H1 (cell line): ENCODE results near the gene CSKMT. TPM values are rescaled to one million over a fixed set of nuclear protein-coding genes. Genes with fewer than 3 reads are reported as not detected.

Source experiments
- CTCF ChIA-PET: fragments of 300-600 bp; sonication (Branson Sonifier 250); formaldehyde crosslinking; loops from one replicate; lab custom pipeline; 2021; ENCODE audit not compliant: partially characterized antibody; lab: Charles Lee
- POLR2A ChIA-PET: fragments of 300-600 bp; sonication (Branson Sonifier 250); formaldehyde crosslinking; loops from one replicate; lab custom pipeline; 2021; ENCODE audit warnings: inconsistent platforms; ENCODE audit not compliant: partially characterized antibody; lab: Charles Lee
- DNase-seq, 2 experiments: peaks; one replicate each; pipeline versions ENCODE4 v3.0.0 to v3.0.0-alpha.2; 2010 to 2022; ENCODE audit warnings: low spot score in 2 of 2, low read depth in 1 of 2, mixed read lengths in 1 of 2
- FAIRE-seq: peaks from 2 replicates; lab custom pipeline; 2011; peaks lifted over from hg19 to GRCh38; lab: Jason Lieb, UNC
- H2AFZ ChIP-seq: 2 replicates; pipeline ENCODE4 v1.8.1; 2012; ENCODE audit warnings: low read length, inconsistent platforms
- H2AK5ac ChIP-seq: 2 replicates; pipeline ENCODE4 v1.6.1; 2013; ENCODE audit warnings: low read depth, low read length
- H2BK120ac ChIP-seq: replicated peaks from 2 replicates; pipeline ENCODE3; 2013; ENCODE audit warnings: low read depth, low read length, inconsistent platforms
- H2BK12ac ChIP-seq: 2 replicates; pipeline ENCODE4 v1.6.1; 2013; ENCODE audit warnings: low read depth, low read length
- H2BK15ac ChIP-seq: 2 replicates; pipeline ENCODE4 v1.6.1; 2013; ENCODE audit warnings: low read length
- H2BK20ac ChIP-seq: 2 replicates; pipeline ENCODE4 v1.6.1; 2013; ENCODE audit warnings: low read length
- H2BK5ac ChIP-seq: 2 replicates; pipeline ENCODE4 v1.6.1; 2013; ENCODE audit warnings: low read depth, low read length
- H3K14ac ChIP-seq: 2 replicates; pipeline ENCODE4 v1.6.1; 2013; ENCODE audit warnings: inconsistent platforms; ENCODE audit not compliant: insufficient read length
- H3K18ac ChIP-seq: 2 replicates; pipeline ENCODE4 v1.6.1; 2013; ENCODE audit warnings: low read length; ENCODE audit errors: extremely low read depth
- H3K23ac ChIP-seq: 2 replicates; pipeline ENCODE4 v1.6.1; 2013; ENCODE audit warnings: inconsistent platforms; ENCODE audit not compliant: insufficient read length
- H3K23me2 ChIP-seq: 2 replicates; pipeline ENCODE4 v1.6.1; 2013; ENCODE audit warnings: low read depth, low read length
- H3K27ac ChIP-seq: 2 replicates; pipeline ENCODE4 v1.6.1; 2011; ENCODE audit warnings: low read depth, low read length, inconsistent platforms
- H3K27me3 ChIP-seq, 4 experiments: replicated peaks in 1 of 4; 1 replicate in 1 of 4; 2 replicates in 3 of 4; pipeline versions ENCODE4 v1.6.1 to v1.8.1; 2011 to 2013; ENCODE audit warnings: low read length in 3 of 4, mild to moderate bottlenecking in 3 of 4, inconsistent platforms in 2 of 4, mixed read lengths in 2 of 4, moderate library complexity in 1 of 4; ENCODE audit not compliant: control insufficient read depth in 3 of 4, insufficient read depth in 3 of 4; ENCODE audit errors: extremely low read depth in 1 of 4
- H3K36me3 ChIP-seq, 4 experiments: 2 replicates each; pipeline versions ENCODE4 v1.6.1 to v1.8.1; 2011 to 2013; ENCODE audit warnings: mild to moderate bottlenecking in 4 of 4, low read length in 3 of 4, moderate library complexity in 2 of 4, control low read depth in 1 of 4, inconsistent platforms in 1 of 4; ENCODE audit not compliant: insufficient read depth in 4 of 4, control insufficient read depth in 2 of 4
- H3K4ac ChIP-seq: replicated peaks from 2 replicates; pipeline ENCODE3; 2013; ENCODE audit warnings: low read length, low read depth, mixed read lengths, inconsistent platforms; ENCODE audit not compliant: insufficient read length
- H3K4me1 ChIP-seq, 4 experiments: replicated peaks in 1 of 4; 1 replicate in 1 of 4; 2 replicates in 3 of 4; pipeline versions ENCODE4 v1.6.1 to v1.8.1; 2011 to 2013; ENCODE audit warnings: low read length in 3 of 4, inconsistent platforms in 2 of 4, mixed read lengths in 1 of 4; ENCODE audit not compliant: insufficient read depth in 4 of 4, control insufficient read depth in 3 of 4
- H3K4me2 ChIP-seq, 2 experiments: 2 replicates each; pipeline versions ENCODE4 v1.6.1 to v1.8.1; 2011 to 2013; ENCODE audit warnings: low read depth in 2 of 2, low read length in 2 of 2, control low read depth in 1 of 2, inconsistent platforms in 1 of 2, mild to moderate bottlenecking in 1 of 2; ENCODE audit not compliant: insufficient read depth in 1 of 2
- H3K4me3 ChIP-seq, 4 experiments: fragments of 200-600, 300-600 bp in 1 of 4; sonication (generic), shearing (Covaris generic), sonication (Bioruptor Twin) in 1 of 4; 2 replicates each; pipeline versions ENCODE4 v1.5.1 to v1.8.1; 2011 to 2016; ENCODE audit warnings: low read length in 4 of 4, low read depth in 3 of 4, control low read depth in 2 of 4, inconsistent platforms in 2 of 4, mild to moderate bottlenecking in 2 of 4, mixed read lengths in 1 of 4, moderate library complexity in 1 of 4; ENCODE audit not compliant: insufficient read depth in 2 of 4; ENCODE audit errors: extremely low read depth in 1 of 4
- H3K56ac ChIP-seq: replicated peaks from 2 replicates; pipeline ENCODE3; 2013; ENCODE audit warnings: low read depth, mild to moderate bottlenecking, mixed read lengths, low read length, inconsistent platforms; ENCODE audit not compliant: insufficient read length
- H3K79me1 ChIP-seq: 2 replicates; pipeline ENCODE4 v1.6.1; 2013; ENCODE audit warnings: low read depth, low read length, control low read depth
- H3K79me2 ChIP-seq, 2 experiments: 2 replicates each; pipeline versions ENCODE4 v1.6.1 to v1.8.1; 2012 to 2013; ENCODE audit warnings: low read length in 2 of 2, mild to moderate bottlenecking in 2 of 2, inconsistent platforms in 1 of 2; ENCODE audit not compliant: insufficient read depth in 2 of 2, control insufficient read depth in 1 of 2
- H3K9ac ChIP-seq, 4 experiments: replicated peaks in 1 of 4; 1 replicate in 1 of 4; 2 replicates in 3 of 4; pipeline versions ENCODE4 v1.6.1 to v1.8.1; 2011 to 2013; ENCODE audit warnings: low read depth in 3 of 4, low read length in 3 of 4, control low read depth in 2 of 4, mild to moderate bottlenecking in 2 of 4, moderate library complexity in 2 of 4, inconsistent platforms in 1 of 4; ENCODE audit errors: extremely low read depth in 1 of 4
- H3K9me3 ChIP-seq, 2 experiments: 2 replicates each; pipeline versions ENCODE4 v1.6.1 to v1.8.1; 2012 to 2013; ENCODE audit warnings: mild to moderate bottlenecking in 2 of 2, moderate library complexity in 2 of 2, control low read depth in 1 of 2, inconsistent platforms in 1 of 2, low read depth in 1 of 2, low read length in 1 of 2, mixed read lengths in 1 of 2; ENCODE audit not compliant: insufficient read depth in 2 of 2
- H4K20me1 ChIP-seq, 2 experiments: replicated peaks in 1 of 2; 2 replicates each; pipeline versions ENCODE3 to v1.8.1; 2011 to 2013; ENCODE audit warnings: inconsistent platforms in 2 of 2, low read length in 2 of 2, mild to moderate bottlenecking in 1 of 2; ENCODE audit not compliant: insufficient read depth in 2 of 2, control insufficient read depth in 1 of 2
- H4K5ac ChIP-seq: 2 replicates; pipeline ENCODE4 v1.6.1; 2013; ENCODE audit warnings: low read length, low read depth, mixed read lengths, inconsistent platforms; ENCODE audit not compliant: insufficient read length
- H4K8ac ChIP-seq: 2 replicates; pipeline ENCODE4 v1.8.0; 2013; ENCODE audit warnings: mild to moderate bottlenecking, moderate library complexity, low read length, inconsistent platforms; ENCODE audit not compliant: insufficient read depth; ENCODE audit errors: extremely low read depth
- H4K91ac ChIP-seq: replicated peaks from 2 replicates; pipeline ENCODE3; 2013; ENCODE audit warnings: low read length, mixed read lengths, inconsistent platforms; ENCODE audit not compliant: insufficient read length
- CEBPB ChIP-seq: IDR thresholded peaks from 2 replicates; pipeline ENCODE4 v1.6.1; 2012; ENCODE audit warnings: low read depth, low read length
- KDM1A ChIP-seq: fragments of 200-600, 300-600 bp; sonication (generic); IDR thresholded peaks from 2 replicates; pipeline ENCODE4 v1.7.1; 2016; ENCODE audit warnings: mild to moderate bottlenecking, low read length, borderline replicate concordance
- MAFK ChIP-seq: IDR thresholded peaks from 2 replicates; pipeline ENCODE4 v1.6.1; 2012; ENCODE audit warnings: low read depth, mild to moderate bottlenecking, improper control_type of control experiment, low read length
- RAD21 ChIP-seq, 2 experiments: IDR thresholded peaks in 1 of 2; conservative IDR thresholded peaks in 1 of 2; 2 replicates each; pipeline ENCODE4 v1.6.1; 2011; ENCODE audit warnings: low read depth in 2 of 2, low read length in 2 of 2, improper control_type of control experiment in 1 of 2, inconsistent platforms in 1 of 2, mild to moderate bottlenecking in 1 of 2, moderate library complexity in 1 of 2
- RFX5 ChIP-seq: IDR thresholded peaks from 2 replicates; pipeline ENCODE4 v1.6.1; 2011; ENCODE audit warnings: low read depth, low read length, improper control_type of control experiment, borderline replicate concordance
- SIN3A ChIP-seq, 2 experiments: IDR thresholded peaks in 1 of 2; conservative IDR thresholded peaks in 1 of 2; 2 replicates each; pipeline ENCODE4 v1.6.1; 2011 to 2012; ENCODE audit warnings: low read length in 2 of 2, improper control_type of control experiment in 1 of 2, low read depth in 1 of 2, mild to moderate bottlenecking in 1 of 2
- SIX5 ChIP-seq: IDR thresholded peaks from 2 replicates; pipeline ENCODE4 v1.6.1; 2011; ENCODE audit warnings: mild to moderate bottlenecking, low read depth, low read length
- SUZ12 ChIP-seq: fragments of 200-600 bp; sonication (generic); IDR thresholded peaks from 2 replicates; pipeline ENCODE4 v1.6.1; 2012; ENCODE audit warnings: mild to moderate bottlenecking, inconsistent platforms, low read length, moderate library complexity, mixed read lengths
- TAF7 ChIP-seq: optimal IDR thresholded peaks from 2 replicates; pipeline ENCODE3; 2011; ENCODE audit warnings: low read depth, mild to moderate bottlenecking, inconsistent platforms, low read length, moderate library complexity, borderline replicate concordance
- YY1 ChIP-seq: IDR thresholded peaks from 2 replicates; pipeline ENCODE4 v1.6.1; 2011; ENCODE audit warnings: low read depth, mild to moderate bottlenecking, low read length
- WGBS, 2 experiments: shearing (Covaris generic) in 1 of 2; methylation state at CpG; one replicate each; pipeline versions ENCODE4 v1.1.6 to v1.1.7; 2013 to 2015; ENCODE audit warnings: low lambda C conversion rate in 2 of 2, mixed read lengths in 2 of 2, inconsistent platforms in 1 of 2, low coverage in 1 of 2, missing lambda C conversion rate in 1 of 2; ENCODE audit not compliant: insufficient replicate concordance in 2 of 2, insufficient coverage in 1 of 2, insufficient read length in 1 of 2; ENCODE audit errors: extremely low coverage in 1 of 2, missing lambda C conversion rate in 1 of 2; 5-methylcytosine and 5-hydroxymethylcytosine counted together
- polyA plus RNA-seq, 7 experiments: library from polyadenylated mRNA; depleted of rRNA in 3 of 7; stranded (reverse) in 5 of 7; unstranded in 2 of 7; fragments of >200 nt in 5 of 7; fragments of 200-250 nt in 2 of 7; gene quantifications; 1 replicate in 5 of 7; 2 replicates in 1 of 7; 4 replicates in 1 of 7; pipeline versions ENCODE4 v1.2.1 to v1.2.3, GENCODE V29; 2011 to 2013; ENCODE audit warnings: missing spikeins in 2 of 7, mixed read lengths in 2 of 7
- total RNA-seq: library from RNA; stranded (reverse); fragmentation: NEBNext Ultra II Directional; extraction: Animal tissue kit (Norgen Biotek cat#: 25700); gene quantifications from 2 replicates; pipeline ENCODE4 v1.2.1, GENCODE V29; 2021

CSKMT gene
- total and polyA plus RNA-seq, 2 of the 8 experiments (the other 6 are each of a cell fraction or from before 2014, with no cell fraction given) = 12.0 to 66.1 TPM

- H3K9ac ChIP-seq = no peak overlapping the region
- H2AFZ ChIP-seq = no peak overlapping the region
- peaks cover 0 to 23% of the 10 kb centered on the region in 2 experiments; a peak in 2 of 4 replicates for H3K79me2 ChIP-seq
- ChIA-PET POLR2A (interaction anchor here (1.2 to 61.4 kb wide), 6 partner anchors 14 to 110 kb away, joined by 3 to 2041 read pairs (median 4); partner anchors contain the start of genes BSCL2, C11orf98, CSKMT and GANAB), CTCF (interaction anchor here (0.8 to 3.2 kb wide), 5 partner anchors 10 to 66 kb away, joined by 3 to 16 read pairs (median 6); partner anchors contain the start of genes CSKMT and EML3)
- H3K36me3 ChIP-seq = peaks cover 5 to 29% (median 9%) of the 10 kb centered on the region in 4 experiments; a peak in 5 of 8 replicates
- H4K5ac ChIP-seq = no peak overlapping the region
- no peak overlapping the region for H2BK120ac ChIP-seq
- no peak for FAIRE-seq
- peaks cover 3% of the 10 kb centered on the region; the same call in 1 of the 2 replicates for H3K23me2 ChIP-seq
- H3K79me1 ChIP-seq = peaks cover 8% of the 10 kb centered on the region
- no peak overlapping the region for H3K56ac ChIP-seq
- H2AK5ac ChIP-seq = no peak overlapping the region
- no peak overlapping the region for H2BK15ac ChIP-seq
- H2BK12ac ChIP-seq = no peak overlapping the region
- H4K91ac ChIP-seq = no peak overlapping the region
- no peak overlapping the region for H4K8ac ChIP-seq
- H4K20me1 ChIP-seq = peaks cover 0 to 1% of the 10 kb centered on the region in 2 experiments
- peaks cover 3 to 8% (median 5%) of the 10 kb centered on the region in 4 experiments; a peak in 5 of 7 replicates for H3K4me1 ChIP-seq
- H3K27me3 ChIP-seq = no peaks in the 10 kb centered on the region
- WGBS, 2 experiments = 91% methylated on average over 15 of the region's 15 CpGs; no CpG with 5 or more reads in 1 of the 2 experiments
- no peak overlapping the region for H2BK5ac ChIP-seq
- H2BK20ac ChIP-seq = no peak overlapping the region
- TF ChIP-seq SIX5 = no peak
- TF ChIP-seq SUZ12 = no peak
- no peak for TF ChIP-seq MAFK
- TF ChIP-seq SIN3A (conservative IDR thresholded peaks at IDR 0.05 in 1 of 2, IDR thresholded peaks at IDR 0.05 in 1 of 2; ENCODE audit: low read depth in 1 of 2, low read length in 2 of 2) = no peak
- TF ChIP-seq TAF7 = no peak
- no peak for TF ChIP-seq RFX5
- no peak for TF ChIP-seq KDM1A
- no peak for TF ChIP-seq YY1
- TF ChIP-seq RAD21 (IDR thresholded peaks at IDR 0.05 in 1 of 2, conservative IDR thresholded peaks at IDR 0.05 in 1 of 2; ENCODE audit: low read depth in 2 of 2, low read length in 2 of 2) = no peak
- no peak for TF ChIP-seq CEBPB
- TF ChIP-seq, all 59 proteins: peak for 0
- H3K4me3 ChIP-seq = peak overlapping the region; percentile 78 to 98 (median 88); a peak in 5 of 8 replicates
- H3K4ac ChIP-seq = no peak overlapping the region
- no peaks in the 10 kb centered on the region for H3K9me3 ChIP-seq
- H3K4me2 ChIP-seq = peak overlapping the region; percentile 74 to 86
- H3K18ac ChIP-seq = no peak overlapping the region
- no peak overlapping the region for H3K14ac ChIP-seq
- H3K23ac ChIP-seq = no peak overlapping the region
- DNase-seq = no peak
- no peak overlapping the region for H3K27ac ChIP-seq
Measured at GRCh38 chr11:62677714-62678113, 12.6 kb downstream of the CSKMT start.
